MM.1S (cell line): ENCODE results near the gene NRXN3.

ENCODE experiments used
- DNase-seq: peaks from one replicate; pipeline ENCODE4 v3.0.0-alpha.2; 2015
- H2AFZ ChIP-seq: fragments of 300-600 bp; sonication (generic); 2 replicates; pipeline ENCODE4 v1.6.0; 2016; ENCODE audit warnings: antibody characterized with exemption, low read length
- H3F3A ChIP-seq: fragments of 300-600 bp; sonication (generic); 2 replicates; pipeline ENCODE4 v1.6.1; 2016; ENCODE audit warnings: mild to moderate bottlenecking, antibody characterized with exemption, low read length, moderate library complexity, mixed read lengths; ENCODE audit not compliant: insufficient read depth
- H3K27ac ChIP-seq: fragments of 300-600 bp; sonication (generic); 2 replicates; pipeline ENCODE4 v1.5.1; 2016; ENCODE audit warnings: mild to moderate bottlenecking, low read length
- H3K27me3 ChIP-seq: fragments of 300-600 bp; sonication (generic); replicated peaks from 2 replicates; pipeline ENCODE4 v1.6.0; 2016; ENCODE audit warnings: low read length; ENCODE audit not compliant: insufficient read depth
- H3K36me3 ChIP-seq: fragments of 300-600 bp; sonication (generic); replicated peaks from 2 replicates; pipeline ENCODE4 v1.6.1; 2016; ENCODE audit warnings: mild to moderate bottlenecking, low read length, mixed read lengths; ENCODE audit not compliant: insufficient read depth
- H3K4me1 ChIP-seq: fragments of 300-600 bp; sonication (generic); 2 replicates; pipeline ENCODE4 v1.6.1; 2016; ENCODE audit warnings: low read length, mixed read lengths
- H3K4me2 ChIP-seq: fragments of 300-600 bp; sonication (generic); 2 replicates; pipeline ENCODE4 v1.6.0; 2016; ENCODE audit warnings: low read depth, low read length
- H3K4me3 ChIP-seq: fragments of 300-600 bp; sonication (generic); 2 replicates; pipeline ENCODE4 v1.5.1; 2016; ENCODE audit warnings: low read length, mixed read lengths
- H3K79me2 ChIP-seq: fragments of 300-600 bp; sonication (generic); 2 replicates; pipeline ENCODE4 v1.6.1; 2016; ENCODE audit warnings: mixed run types, low read length, mixed read lengths
- H3K9ac ChIP-seq: fragments of 300-600 bp; sonication (generic); 2 replicates; pipeline ENCODE4 v1.6.1; 2016; ENCODE audit warnings: low read length, mixed read lengths
- H3K9me2 ChIP-seq: fragments of 300-600 bp; sonication (generic); replicated peaks from 2 replicates; pipeline ENCODE4 v1.6.1; 2016; ENCODE audit warnings: mild to moderate bottlenecking, low read length, mixed read lengths; ENCODE audit not compliant: insufficient read depth
- H3K9me3 ChIP-seq: fragments of 300-600 bp; sonication (generic); replicated peaks from 2 replicates; pipeline ENCODE4 v1.6.1; 2016; ENCODE audit warnings: mild to moderate bottlenecking, low read length, mixed read lengths; ENCODE audit not compliant: insufficient read depth
- H4K20me1 ChIP-seq: fragments of 300-600 bp; sonication (generic); 2 replicates; pipeline ENCODE4 v1.6.1; 2016; ENCODE audit warnings: mild to moderate bottlenecking, low read length, moderate library complexity, mixed read lengths; ENCODE audit not compliant: insufficient read depth
- EZH2 ChIP-seq: fragments of 300-600 bp; sonication (generic); optimal IDR thresholded peaks from 2 replicates; pipeline ENCODE3; 2017; ENCODE audit warnings: low read depth, mild to moderate bottlenecking, antibody characterized with exemption, low read length, mixed read lengths
- EZH2phosphoT487 ChIP-seq: fragments of 300-600 bp; sonication (generic); IDR thresholded peaks from 2 replicates; pipeline ENCODE4 v1.6.1; 2018; ENCODE audit warnings: antibody characterized with exemption, low read length
- TF ChIP-seq, protein P1 (sequence below): fragments of 300-600 bp; sonication (generic); IDR thresholded peaks from 2 replicates; pipeline ENCODE4 v1.5.1; 2016; ENCODE audit warnings: antibody characterized with exemption, low read length, mixed read lengths

The NRXN3 gene

DNA sequence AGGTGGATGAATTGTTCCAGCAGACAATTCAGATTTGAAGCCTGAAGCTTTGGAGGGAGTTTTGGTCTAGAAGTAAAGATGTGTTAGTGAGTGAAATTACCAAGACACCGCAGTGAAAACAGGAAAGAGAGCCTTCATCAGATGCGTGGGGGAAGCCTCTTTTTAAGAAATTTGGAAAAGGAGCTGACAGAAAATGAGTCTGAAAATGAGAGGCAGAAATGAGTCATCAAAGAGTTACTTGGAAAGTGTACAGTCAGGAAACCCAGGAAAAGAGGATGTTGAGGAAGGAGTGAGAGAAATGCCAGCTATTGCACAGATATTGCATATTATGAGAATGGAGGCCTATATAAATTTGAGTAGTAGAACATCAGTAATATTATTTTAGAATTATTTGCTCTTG is 520.7 kb downstream of the NRXN3 start:
- no peaks in the 10 kb centered on the region for H3F3A ChIP-seq
- H3K27me3 ChIP-seq = no peaks in the 10 kb centered on the region
- DNase-seq = no peak
- no peaks in the 10 kb centered on the region for H4K20me1 ChIP-seq
- TF ChIP-seq, protein P1, sequence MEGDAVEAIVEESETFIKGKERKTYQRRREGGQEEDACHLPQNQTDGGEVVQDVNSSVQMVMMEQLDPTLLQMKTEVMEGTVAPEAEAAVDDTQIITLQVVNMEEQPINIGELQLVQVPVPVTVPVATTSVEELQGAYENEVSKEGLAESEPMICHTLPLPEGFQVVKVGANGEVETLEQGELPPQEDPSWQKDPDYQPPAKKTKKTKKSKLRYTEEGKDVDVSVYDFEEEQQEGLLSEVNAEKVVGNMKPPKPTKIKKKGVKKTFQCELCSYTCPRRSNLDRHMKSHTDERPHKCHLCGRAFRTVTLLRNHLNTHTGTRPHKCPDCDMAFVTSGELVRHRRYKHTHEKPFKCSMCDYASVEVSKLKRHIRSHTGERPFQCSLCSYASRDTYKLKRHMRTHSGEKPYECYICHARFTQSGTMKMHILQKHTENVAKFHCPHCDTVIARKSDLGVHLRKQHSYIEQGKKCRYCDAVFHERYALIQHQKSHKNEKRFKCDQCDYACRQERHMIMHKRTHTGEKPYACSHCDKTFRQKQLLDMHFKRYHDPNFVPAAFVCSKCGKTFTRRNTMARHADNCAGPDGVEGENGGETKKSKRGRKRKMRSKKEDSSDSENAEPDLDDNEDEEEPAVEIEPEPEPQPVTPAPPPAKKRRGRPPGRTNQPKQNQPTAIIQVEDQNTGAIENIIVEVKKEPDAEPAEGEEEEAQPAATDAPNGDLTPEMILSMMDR = no peak
- TF ChIP-seq EZH2phosphoT487 (no peak), EZH2 (no peak)
- no peak overlapping the region for H3K9ac ChIP-seq
- H2AFZ ChIP-seq = no peak overlapping the region
- no peaks in the 10 kb centered on the region for H3K4me1 ChIP-seq
- no peaks in the 10 kb centered on the region for H3K36me3 ChIP-seq
- H3K27ac ChIP-seq = no peak overlapping the region
- no peak overlapping the region for H3K4me3 ChIP-seq
- no peaks in the 10 kb centered on the region for H3K9me2 ChIP-seq
- H3K9me3 ChIP-seq = no peaks in the 10 kb centered on the region
- no peaks in the 10 kb centered on the region for H3K79me2 ChIP-seq
- no peak overlapping the region for H3K4me2 ChIP-seq

DNA sequence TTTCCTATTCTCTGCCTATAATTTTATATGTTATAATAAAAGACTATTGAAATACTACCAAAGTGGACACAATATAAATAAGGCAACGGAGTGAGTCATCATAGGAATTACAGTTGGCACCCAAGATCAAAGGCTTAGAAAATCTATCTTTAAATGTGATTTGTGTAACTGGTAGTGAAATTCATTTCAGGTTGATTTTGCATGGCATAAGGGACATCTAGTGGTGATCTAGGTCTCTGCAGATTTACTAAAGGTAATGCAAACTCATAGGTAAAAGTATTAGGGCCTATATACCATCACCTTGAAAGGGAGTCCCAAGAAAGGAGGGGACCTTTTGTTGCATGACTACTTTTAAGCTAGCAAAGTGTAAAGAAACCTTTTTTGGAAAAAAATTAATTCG is 527.2 kb downstream of the NRXN3 start:
- Histone ChIP-seq H3F3A (no peaks in the 10 kb centered on the region), H3K36me3 (no peaks in the 10 kb centered on the region), H3K27ac (no peak overlapping the region), H4K20me1 (no peaks in the 10 kb centered on the region), H3K4me2 (no peak overlapping the region), H3K4me1 (no peaks in the 10 kb centered on the region), H3K9ac (no peak overlapping the region), H3K9me2 (no peaks in the 10 kb centered on the region), H3K27me3 (no peaks in the 10 kb centered on the region), H3K4me3 (no peak overlapping the region), H3K9me3 (no peaks in the 10 kb centered on the region), H3K79me2 (no peaks in the 10 kb centered on the region), H2AFZ (no peak overlapping the region)
- TF ChIP-seq, protein P1 = peak; percentile 35
- TF ChIP-seq EZH2 = no peak
- DNase-seq = peak; percentile 30

DNA sequence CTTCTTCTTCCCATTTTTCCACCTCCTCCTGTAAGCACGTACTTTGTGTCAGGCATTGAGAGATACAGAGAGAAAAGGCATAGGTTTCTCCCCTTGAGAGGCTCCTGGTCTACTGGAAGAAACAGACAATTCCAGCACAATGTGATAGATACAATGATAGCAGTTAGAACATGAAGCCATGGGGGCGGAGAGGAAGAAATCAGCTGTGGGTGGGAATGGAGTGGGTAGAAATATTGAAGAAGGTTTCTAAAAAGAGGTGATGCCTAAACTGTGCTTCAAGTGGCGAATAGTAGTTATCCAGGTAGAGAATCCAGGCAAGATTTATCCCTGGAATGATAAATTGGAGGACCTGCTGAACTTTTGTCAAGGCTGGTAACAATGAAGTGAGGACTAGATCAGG is 528.8 kb downstream of the NRXN3 start:
- Histone ChIP-seq H3K4me3 (no peak overlapping the region), H3K36me3 (no peaks in the 10 kb centered on the region), H3K27me3 (no peaks in the 10 kb centered on the region), H3K4me1 (no peaks in the 10 kb centered on the region), H2AFZ (no peak overlapping the region), H3K9me3 (no peaks in the 10 kb centered on the region), H3K9ac (no peak overlapping the region), H3K9me2 (no peaks in the 10 kb centered on the region), H3F3A (no peaks in the 10 kb centered on the region), H3K79me2 (no peaks in the 10 kb centered on the region), H4K20me1 (no peaks in the 10 kb centered on the region), H3K4me2 (no peak overlapping the region), H3K27ac (no peak overlapping the region)
- DNase-seq = no peak
- TF ChIP-seq EZH2phosphoT487 (no peak), EZH2 (no peak)
- TF ChIP-seq, protein P1 = no peak

DNA sequence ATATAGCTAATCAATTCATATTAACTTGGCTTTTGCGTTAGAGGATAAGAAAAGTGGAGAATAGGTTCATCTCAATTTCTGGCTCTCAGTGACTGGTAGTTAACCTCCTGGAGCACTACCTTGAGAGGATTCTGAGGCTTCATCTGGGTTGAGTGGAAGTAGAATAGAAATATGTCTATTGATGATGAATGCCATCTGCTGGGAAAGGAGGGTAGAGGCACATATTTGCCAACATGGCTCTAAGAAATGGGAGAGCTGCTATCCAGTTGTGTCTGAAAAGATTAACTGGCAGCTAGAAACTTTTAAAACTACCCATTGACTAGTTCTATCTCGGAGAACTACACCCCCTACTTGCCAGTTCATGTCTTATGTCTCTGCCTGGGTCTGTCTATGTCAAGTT is 530.1 kb downstream of the NRXN3 start:
- Histone ChIP-seq H3K9me3 (no peaks in the 10 kb centered on the region), H3K79me2 (no peaks in the 10 kb centered on the region), H2AFZ (no peak overlapping the region), H3K4me2 (no peak overlapping the region), H3K27ac (no peak overlapping the region), H3K9ac (no peak overlapping the region), H3K9me2 (no peaks in the 10 kb centered on the region), H3K36me3 (no peaks in the 10 kb centered on the region), H3K4me1 (no peaks in the 10 kb centered on the region), H3K4me3 (no peak overlapping the region), H3K27me3 (no peaks in the 10 kb centered on the region), H3F3A (no peaks in the 10 kb centered on the region), H4K20me1 (no peaks in the 10 kb centered on the region)
- TF ChIP-seq EZH2phosphoT487 (no peak), EZH2 (no peak)
- TF ChIP-seq, protein P1 = no peak
- DNase-seq = no peak
